Activated T-cell treated with anti-CD3 and anti-CD28 coated beads, Interleukin-2, amount 50 U/mL, for 24 hours (primary cell): ENCODE results near the gene TECPR1.

Experiments
- DNase-seq: peaks from one replicate; pipeline ENCODE4 v3.0.0-alpha.2; 2020
- H3K27ac Mint-ChIP-seq: 2 replicates; pipeline ENCODE4 v1.8.0; 2020; ENCODE audit warnings: mild to moderate bottlenecking, mixed read lengths
- H3K27me3 Mint-ChIP-seq: 2 replicates; pipeline ENCODE4 v1.8.0; 2020; ENCODE audit warnings: mixed read lengths
- H3K36me3 Mint-ChIP-seq: 2 replicates; pipeline ENCODE4 v1.8.0; 2020; ENCODE audit warnings: low read depth, mixed read lengths
- H3K4me1 Mint-ChIP-seq: 2 replicates; pipeline ENCODE4 v1.8.0; 2020; ENCODE audit warnings: low read depth, mixed read lengths
- H3K4me3 Mint-ChIP-seq: 2 replicates; pipeline ENCODE4 v1.8.0; 2020; ENCODE audit warnings: mild to moderate bottlenecking, moderate library complexity, mixed read lengths
- H3K9me3 Mint-ChIP-seq: 2 replicates; pipeline ENCODE4 v1.8.0; 2020; ENCODE audit warnings: mixed read lengths

Gene TECPR1

GRCh38 chr7:98209166-98209920 is 42.7 kb downstream of the TECPR1 start:
- H3K36me3 Mint-ChIP-seq = peaks cover 42% of the 10 kb centered on the region
- no peaks in the 10 kb centered on the region for H3K27me3 Mint-ChIP-seq
- no peaks in the 10 kb centered on the region for H3K9me3 Mint-ChIP-seq
- no peak overlapping the region for H3K27ac Mint-ChIP-seq
- H3K4me1 Mint-ChIP-seq = peaks cover 15% of the 10 kb centered on the region
- DNase-seq = peak; percentile 22
- H3K4me3 Mint-ChIP-seq = peak overlapping the region; percentile 43

- H3K9me3 Mint-ChIP-seq = no peaks in the 10 kb centered on the region
- H3K27me3 Mint-ChIP-seq = no peaks in the 10 kb centered on the region
- DNase-seq = peak; percentile 23
- H3K36me3 Mint-ChIP-seq = peaks cover 56% of the 10 kb centered on the region
- H3K4me3 Mint-ChIP-seq = no peak overlapping the region
- no peak overlapping the region for H3K27ac Mint-ChIP-seq
- peaks cover 38% of the 10 kb centered on the region for H3K4me1 Mint-ChIP-seq
Observed at GRCh38 chr7:98206451-98207330, 45.3 kb downstream of the TECPR1 start.

- peaks cover 50% of the 10 kb centered on the region for H3K4me1 Mint-ChIP-seq
- H3K36me3 Mint-ChIP-seq = peaks cover 58% of the 10 kb centered on the region
- no peak overlapping the region for H3K4me3 Mint-ChIP-seq
Observed at GRCh38 chr7:98205162-98205845, 46.7 kb downstream of the TECPR1 start.

GRCh38 chr7:98204670-98205069 is 47.4 kb downstream of the TECPR1 start:
- peaks cover 60% of the 10 kb centered on the region for H3K36me3 Mint-ChIP-seq
- no peaks in the 10 kb centered on the region for H3K9me3 Mint-ChIP-seq
- H3K4me3 Mint-ChIP-seq = no peak overlapping the region
- H3K27ac Mint-ChIP-seq = no peak overlapping the region
- peaks cover 54% of the 10 kb centered on the region for H3K4me1 Mint-ChIP-seq
- no peaks in the 10 kb centered on the region for H3K27me3 Mint-ChIP-seq
- DNase-seq = peak; percentile 22

More at GRCh38 chr7:98205162-98205845, 46.7 kb downstream of the TECPR1 start:
- Mint-ChIP-seq H3K27me3 (no peaks in the 10 kb centered on the region), H3K9me3 (no peaks in the 10 kb centered on the region), H3K27ac (no peak overlapping the region)
- peak; percentile 24 for DNase-seq

- DNase-seq = peak; percentile 21
- Mint-ChIP-seq H3K27me3 (no peaks in the 10 kb centered on the region), H3K4me1 (peaks cover 57% of the 10 kb centered on the region), H3K4me3 (peak overlapping the region; percentile 12), H3K36me3 (peaks cover 61% of the 10 kb centered on the region), H3K27ac (peak overlapping the region; percentile 95), H3K9me3 (peaks cover 2% of the 10 kb centered on the region)
Observed at GRCh38 chr7:98203964-98204605, 47.9 kb downstream of the TECPR1 start.

GRCh38 chr7:98203261-98203963 is 48.6 kb downstream of the TECPR1 start:
- H3K27me3 Mint-ChIP-seq = no peaks in the 10 kb centered on the region
- peak overlapping the region; percentile 67 for H3K4me3 Mint-ChIP-seq
- H3K9me3 Mint-ChIP-seq = peaks cover 4% of the 10 kb centered on the region
- peak; percentile 48 for DNase-seq
- peak overlapping the region; percentile 95 for H3K27ac Mint-ChIP-seq
- H3K36me3 Mint-ChIP-seq = peaks cover 63% of the 10 kb centered on the region
- peaks cover 60% of the 10 kb centered on the region for H3K4me1 Mint-ChIP-seq

- H3K27me3 Mint-ChIP-seq = no peaks in the 10 kb centered on the region
- peak overlapping the region; percentile 95 for H3K27ac Mint-ChIP-seq
- H3K36me3 Mint-ChIP-seq = peaks cover 64% of the 10 kb centered on the region
- H3K4me1 Mint-ChIP-seq = peaks cover 60% of the 10 kb centered on the region
- peaks cover 4% of the 10 kb centered on the region for H3K9me3 Mint-ChIP-seq
- H3K4me3 Mint-ChIP-seq = peak overlapping the region; percentile 67
- peak; percentile 75 for DNase-seq
Observed at GRCh38 chr7:98202367-98203195, 49.5 kb downstream of the TECPR1 start.

GRCh38 chr7:98200364-98200763 is 51.7 kb downstream of the TECPR1 start:
- Mint-ChIP-seq H3K36me3 (peaks cover 61% of the 10 kb centered on the region), H3K27me3 (no peaks in the 10 kb centered on the region), H3K4me1 (peaks cover 67% of the 10 kb centered on the region), H3K9me3 (peaks cover 4% of the 10 kb centered on the region), H3K4me3 (peak overlapping the region; percentile 2), H3K27ac (peak overlapping the region; percentile 71)
- no peak for DNase-seq

GRCh38 chr7:98199131-98199530 is 52.9 kb downstream of the TECPR1 start:
- H3K27me3 Mint-ChIP-seq = no peaks in the 10 kb centered on the region
- H3K9me3 Mint-ChIP-seq = peaks cover 4% of the 10 kb centered on the region
- no peak overlapping the region for H3K27ac Mint-ChIP-seq
- H3K4me1 Mint-ChIP-seq = peaks cover 58% of the 10 kb centered on the region
- H3K4me3 Mint-ChIP-seq = no peak overlapping the region
- peaks cover 62% of the 10 kb centered on the region for H3K36me3 Mint-ChIP-seq
- DNase-seq = no peak

- peaks cover 72% of the 10 kb centered on the region for H3K36me3 Mint-ChIP-seq
- no peak overlapping the region for H3K27ac Mint-ChIP-seq
- no peak overlapping the region for H3K4me3 Mint-ChIP-seq
Observed at GRCh38 chr7:98196706-98197605, 55.1 kb downstream of the TECPR1 start.

GRCh38 chr7:98194672-98195457 is 57.2 kb downstream of the TECPR1 start:
- H3K36me3 Mint-ChIP-seq = peaks cover 83% of the 10 kb centered on the region
- no peak overlapping the region for H3K27ac Mint-ChIP-seq
- no peak for DNase-seq
- no peak overlapping the region for H3K4me3 Mint-ChIP-seq
- peaks cover 4% of the 10 kb centered on the region for H3K9me3 Mint-ChIP-seq
- H3K4me1 Mint-ChIP-seq = peaks cover 16% of the 10 kb centered on the region
- no peaks in the 10 kb centered on the region for H3K27me3 Mint-ChIP-seq

More at GRCh38 chr7:98196706-98197605, 55.1 kb downstream of the TECPR1 start:
- peaks cover 4% of the 10 kb centered on the region for H3K9me3 Mint-ChIP-seq
- H3K4me1 Mint-ChIP-seq = peaks cover 37% of the 10 kb centered on the region
- no peak for DNase-seq
- no peaks in the 10 kb centered on the region for H3K27me3 Mint-ChIP-seq

- peaks cover 88% of the 10 kb centered on the region for H3K36me3 Mint-ChIP-seq
- H3K9me3 Mint-ChIP-seq = peaks cover 3% of the 10 kb centered on the region
- no peak for DNase-seq
- peaks cover 13% of the 10 kb centered on the region for H3K4me1 Mint-ChIP-seq
- no peaks in the 10 kb centered on the region for H3K27me3 Mint-ChIP-seq
- H3K4me3 Mint-ChIP-seq = no peak overlapping the region
- no peak overlapping the region for H3K27ac Mint-ChIP-seq
Observed at GRCh38 chr7:98194186-98194585, 57.8 kb downstream of the TECPR1 start.
